ENCODE data around the gene EEA1.

DNA sequence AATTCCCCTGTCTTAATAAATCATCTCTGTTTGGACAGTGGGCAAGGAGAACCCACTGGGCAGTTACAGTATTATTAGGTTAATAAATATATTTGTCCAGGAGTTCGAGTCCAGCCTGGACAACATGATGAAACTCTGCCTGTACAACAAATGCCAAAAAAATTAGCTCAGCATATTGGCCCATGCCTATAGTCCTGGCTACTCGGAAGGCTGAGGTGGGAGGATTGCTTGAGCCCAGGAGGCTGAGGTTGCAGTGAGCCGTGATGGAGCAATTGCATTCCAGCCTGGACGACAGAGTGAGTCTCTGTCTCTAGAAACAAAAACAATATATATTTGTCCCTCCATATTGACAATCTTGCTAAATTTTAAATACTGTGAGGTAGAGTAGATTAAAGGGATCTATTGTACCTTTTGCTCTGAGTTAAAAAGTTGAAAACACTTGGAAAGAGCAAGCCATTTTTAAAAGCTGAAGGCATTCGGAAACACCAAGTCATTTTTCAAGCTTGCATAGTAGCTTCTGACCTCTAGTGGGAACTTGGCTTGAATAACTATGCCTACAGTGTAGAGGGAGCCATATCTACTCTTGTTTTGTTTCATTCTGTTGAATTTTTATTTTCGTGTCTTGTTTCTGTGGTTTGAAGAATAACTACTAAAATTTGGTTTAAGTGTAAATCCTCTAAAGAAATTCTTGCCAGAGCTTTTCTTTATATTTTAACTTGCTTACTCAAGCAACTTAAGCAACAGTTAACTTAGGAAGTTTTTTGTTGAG lies 14.6 kb upstream of the EEA1 start:
- TF ChIP-seq, protein P1, sequence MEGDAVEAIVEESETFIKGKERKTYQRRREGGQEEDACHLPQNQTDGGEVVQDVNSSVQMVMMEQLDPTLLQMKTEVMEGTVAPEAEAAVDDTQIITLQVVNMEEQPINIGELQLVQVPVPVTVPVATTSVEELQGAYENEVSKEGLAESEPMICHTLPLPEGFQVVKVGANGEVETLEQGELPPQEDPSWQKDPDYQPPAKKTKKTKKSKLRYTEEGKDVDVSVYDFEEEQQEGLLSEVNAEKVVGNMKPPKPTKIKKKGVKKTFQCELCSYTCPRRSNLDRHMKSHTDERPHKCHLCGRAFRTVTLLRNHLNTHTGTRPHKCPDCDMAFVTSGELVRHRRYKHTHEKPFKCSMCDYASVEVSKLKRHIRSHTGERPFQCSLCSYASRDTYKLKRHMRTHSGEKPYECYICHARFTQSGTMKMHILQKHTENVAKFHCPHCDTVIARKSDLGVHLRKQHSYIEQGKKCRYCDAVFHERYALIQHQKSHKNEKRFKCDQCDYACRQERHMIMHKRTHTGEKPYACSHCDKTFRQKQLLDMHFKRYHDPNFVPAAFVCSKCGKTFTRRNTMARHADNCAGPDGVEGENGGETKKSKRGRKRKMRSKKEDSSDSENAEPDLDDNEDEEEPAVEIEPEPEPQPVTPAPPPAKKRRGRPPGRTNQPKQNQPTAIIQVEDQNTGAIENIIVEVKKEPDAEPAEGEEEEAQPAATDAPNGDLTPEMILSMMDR (IDR thresholded peaks at IDR 0.05), result no peak
- no peak for TF ChIP-seq POLR2A (IDR thresholded peaks at IDR 0.05)

Measured in esophagus squamous epithelium (tissue), 4 donors.